Body of pancreas (tissue), 4 donors: ENCODE measurements around the gene PRAME. TPM values are rescaled to one million over a fixed set of nuclear protein-coding genes. Genes with fewer than 3 reads are reported as not detected.

Experiments
- ATAC-seq: fragments of 150-250 bp; one replicate; pipeline ENCODE4 v1.9.1; 2016
- DNase-seq, 4 donors: peaks; one replicate each; pipeline ENCODE4 v3.0.0-alpha.2; 2019
- H3K27ac ChIP-seq, 4 donors: fragments of 200-600 bp; sonication (generic); 1 replicate in 3 of 4; 2 replicates in 1 of 4; pipeline versions ENCODE4 v1.5.1 to v1.6.1; 2016 to 2019; ENCODE audit warnings: mild to moderate bottlenecking in 1 of 4, mixed read lengths in 1 of 4, moderate library complexity in 1 of 4
- H3K27me3 ChIP-seq, 2 donors: fragments of 200-600 bp; sonication (generic); one replicate each; pipeline ENCODE4 v1.6.0; 2016; ENCODE audit warnings: mild to moderate bottlenecking in 1 of 2
- H3K36me3 ChIP-seq, 2 donors: fragments of 200-600 bp; sonication (generic); replicated peaks in 1 of 2; 2 replicates each; pipeline ENCODE4 v1.5.1; 2016; ENCODE audit warnings: low read depth in 2 of 2; ENCODE audit not compliant: insufficient read depth in 1 of 2
- H3K4me1 ChIP-seq: fragments of 200-600 bp; sonication (generic); one replicate; pipeline ENCODE4 v1.6.0; 2016
- H3K4me3 ChIP-seq, 2 donors: fragments of 200-600 bp; sonication (generic); 1 replicate in 1 of 2; 2 replicates in 1 of 2; pipeline ENCODE4 v1.5.1; 2016 to 2019
- H3K9me3 ChIP-seq, 3 donors: fragments of 200-600 bp; sonication (generic); 1 replicate in 2 of 3; 2 replicates in 1 of 3; pipeline ENCODE4 v1.5.1; 2016
- CTCF ChIP-seq, 7 experiments: fragments of 450-650 bp in 4 of 7; fragments of 200-600 bp in 3 of 7; sonication (generic) in 3 of 7; IDR thresholded peaks; one replicate each; pipeline ENCODE4 v1.5.1; 2016 to 2019; ENCODE audit warnings: antibody characterized with exemption in 7 of 7
- POLR2A ChIP-seq, 3 donors: fragments of 450-650 bp; IDR thresholded peaks; one replicate each; pipeline ENCODE4 v1.6.1; 2016; ENCODE audit warnings: antibody characterized with exemption in 3 of 3, mild to moderate bottlenecking in 2 of 3
- WGBS, 2 donors: methylation state at CpG; one replicate each; pipeline ENCODE4 v1.1.5; 2017; 5-methylcytosine and 5-hydroxymethylcytosine counted together
- intact Hi-C: fragments of 100-400 bp; cut with DNase I; formaldehyde crosslinking; loops from one replicate; pipeline ENCODE4 v1.15.1; 2023
- total RNA-seq, 2 donors: library from RNA; depleted of rRNA; stranded (reverse); fragments of >200 nt; gene quantifications; one replicate each; pipeline ENCODE4 v1.1.0, GENCODE V29; 2016

Gene PRAME
- total RNA-seq, 2 donors from 2014 or later = not detected

DNA sequence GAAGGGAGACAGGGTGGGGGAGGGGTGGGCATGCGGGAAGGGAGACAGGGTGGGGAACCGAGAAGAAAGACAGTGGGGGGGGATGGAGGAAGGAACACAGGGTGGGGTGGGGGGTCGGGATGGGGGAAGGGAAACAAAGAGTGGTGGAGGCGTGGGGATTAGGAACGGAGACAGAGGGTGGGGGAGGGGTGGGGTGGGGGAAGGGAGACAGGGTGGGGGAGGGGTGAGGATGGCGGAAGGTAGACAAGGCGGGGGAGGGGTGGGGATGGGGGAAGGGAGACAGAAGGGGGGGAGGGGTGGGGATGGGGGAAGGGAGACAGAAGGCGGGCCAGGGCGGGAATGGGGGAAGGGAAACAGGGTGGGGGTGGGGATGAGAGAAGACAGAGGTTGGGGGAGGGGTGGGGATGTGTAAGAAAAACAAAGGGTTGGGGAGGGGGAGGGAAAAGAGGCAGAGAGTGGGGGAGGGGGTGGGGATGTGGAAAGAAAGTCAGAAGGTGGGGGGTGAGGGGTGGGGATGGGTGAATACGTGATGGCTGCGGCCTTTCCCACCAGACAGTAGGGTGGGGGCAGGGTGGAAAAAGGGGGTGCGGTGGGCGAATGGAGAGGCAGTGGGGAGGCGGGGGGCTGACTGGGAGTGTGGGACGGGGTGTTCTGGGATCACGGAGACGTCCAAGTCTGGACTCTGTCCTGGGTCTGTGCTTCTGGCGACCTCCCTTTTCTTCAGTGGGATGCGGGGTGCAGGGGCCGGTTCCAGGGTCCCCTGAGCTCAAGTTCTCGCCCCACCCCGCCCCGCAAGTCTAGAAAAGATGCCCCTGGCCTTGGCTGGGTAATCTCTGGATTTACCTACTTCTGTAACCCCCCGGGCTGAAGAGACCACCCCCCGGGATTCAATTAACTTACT is 744 bp downstream of the PRAME start:
- H3K4me1 ChIP-seq = no peaks in the 10 kb centered on the region
- H3K36me3 ChIP-seq = no peaks in the 10 kb centered on the region
- intact Hi-C loops = no loop called here
- no peak for DNase-seq
- no peak overlapping the region for H3K27ac ChIP-seq
- no peak overlapping the region for H3K4me3 ChIP-seq
- ATAC-seq = no peak
- H3K9me3 ChIP-seq = no peaks in the 10 kb centered on the region
- TF ChIP-seq CTCF (IDR thresholded peaks at IDR 0.05) (no peak), POLR2A (IDR thresholded peaks at IDR 0.05) (no peak)
- 76 to 86% methylated on average over 16 to 17 of the region's 25 CpGs for WGBS, 2 donors
- no peaks in the 10 kb centered on the region for H3K27me3 ChIP-seq

DNA sequence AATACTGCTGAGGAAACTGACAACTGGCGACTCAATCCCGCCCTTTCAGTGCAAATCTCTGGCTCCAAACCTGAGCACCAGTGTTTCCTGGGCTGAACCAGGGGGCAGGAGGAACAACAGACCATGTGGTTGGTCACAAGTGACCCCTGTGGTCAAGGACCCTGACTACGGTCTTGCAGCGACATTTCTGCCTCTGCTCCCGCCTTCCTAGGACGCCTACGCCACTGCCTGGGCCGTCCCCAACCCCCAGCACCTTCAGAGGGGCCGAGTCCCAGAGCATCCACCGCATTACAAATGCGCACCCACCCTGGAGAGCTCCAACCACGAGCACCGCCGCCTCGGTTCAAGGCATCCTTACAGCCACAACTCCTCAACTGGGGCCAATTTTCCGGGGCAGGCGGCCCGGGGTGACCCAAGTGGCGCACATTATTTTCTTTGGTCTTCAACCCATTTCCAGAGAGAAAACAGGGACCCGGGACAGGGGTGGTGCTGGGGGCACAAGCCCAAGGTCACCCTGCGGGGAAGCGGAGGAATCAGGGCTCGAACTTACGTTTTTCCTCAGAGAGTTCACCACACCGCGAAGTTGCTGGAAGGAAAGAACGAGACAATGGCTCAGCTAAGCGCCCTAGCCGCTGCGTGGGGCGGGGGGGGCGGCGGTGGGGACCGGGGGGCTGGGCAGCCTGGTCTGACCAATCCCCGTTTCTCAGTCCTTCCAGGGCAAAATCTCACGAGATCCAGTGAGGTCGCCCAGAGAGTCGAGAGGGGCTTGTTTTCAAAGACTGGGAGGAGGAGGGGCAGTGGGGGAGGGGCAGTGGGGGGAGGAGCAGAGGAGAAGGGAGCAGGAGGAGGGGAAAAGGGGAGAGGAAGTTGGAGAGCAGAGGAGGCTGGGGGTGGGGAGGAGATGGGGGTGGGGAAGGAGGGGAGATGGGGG is 1.8 kb downstream of the PRAME start:
- WGBS, 2 donors = 89 to 93% methylated on average over 30 to 31 of the region's 38 CpGs
- Histone ChIP-seq H3K36me3 (no peaks in the 10 kb centered on the region), H3K4me3 (no peak overlapping the region), H3K4me1 (no peaks in the 10 kb centered on the region), H3K27me3 (no peaks in the 10 kb centered on the region), H3K9me3 (no peaks in the 10 kb centered on the region), H3K27ac (no peak overlapping the region)
- ATAC-seq = no peak
- intact Hi-C loops = no loop called here
- TF ChIP-seq POLR2A (IDR thresholded peaks at IDR 0.05) = no peak
- no peak for TF ChIP-seq CTCF (IDR thresholded peaks at IDR 0.05)
- DNase-seq = no peak

GRCh38 chr22:22556578-22556977 is 2.5 kb downstream of the PRAME start:
- ATAC-seq = no peak
- H3K9me3 ChIP-seq = no peaks in the 10 kb centered on the region
- WGBS, 2 donors = 87% methylated on average over 8 to 14 of the region's 14 CpGs

GRCh38 chr22:22555596-22555995 is 3.5 kb downstream of the PRAME start:
- ATAC-seq (no peak), DNase-seq (no peak)
- WGBS, 2 donors = 90 to 97% methylated on average over 8 to 9 of the region's 9 CpGs
- TF ChIP-seq CTCF (IDR thresholded peaks at IDR 0.05) = no peak
- no peak for TF ChIP-seq POLR2A (IDR thresholded peaks at IDR 0.05)
- Histone ChIP-seq H3K4me3 (no peak overlapping the region), H3K27me3 (no peaks in the 10 kb centered on the region), H3K4me1 (no peaks in the 10 kb centered on the region), H3K9me3 (no peaks in the 10 kb centered on the region), H3K36me3 (no peaks in the 10 kb centered on the region), H3K27ac (no peak overlapping the region)
- intact Hi-C loops = no loop called here

More at GRCh38 chr22:22556578-22556977, 2.5 kb downstream of the PRAME start:
- Histone ChIP-seq H3K27ac (no peak overlapping the region), H3K4me3 (no peak overlapping the region), H3K4me1 (no peaks in the 10 kb centered on the region), H3K27me3 (no peaks in the 10 kb centered on the region), H3K36me3 (no peaks in the 10 kb centered on the region)
- no peak for DNase-seq
- intact Hi-C loops = no loop called here
- TF ChIP-seq CTCF (IDR thresholded peaks at IDR 0.05) (no peak), POLR2A (IDR thresholded peaks at IDR 0.05) (no peak)
